Right atrium auricular region (tissue), 2 donors: ENCODE results near the gene SORBS1. TPM values are rescaled to one million over a fixed set of nuclear protein-coding genes. Genes with fewer than 3 reads are reported as not detected.

Experiments
- DNase-seq: peaks from one replicate; pipeline ENCODE4 v3.0.0-alpha.2; 2019; ENCODE audit warnings: low spot score
- H3K27ac ChIP-seq, 2 donors: fragments of 200-600 bp; sonication (generic); 1 replicate in 1 of 2; 2 replicates in 1 of 2; pipeline ENCODE4 v1.5.1; 2016 to 2019
- H3K27me3 ChIP-seq, 2 donors: fragments of 200-600 bp; sonication (generic); one replicate each; pipeline versions ENCODE4 v1.5.1 to v1.6.0; 2017 to 2019
- H3K36me3 ChIP-seq: fragments of 200-600 bp; sonication (generic); one replicate; pipeline ENCODE4 v1.5.1; 2016
- H3K4me1 ChIP-seq, 2 donors: fragments of 200-600 bp; sonication (generic); one replicate each; pipeline versions ENCODE4 v1.5.1 to v1.6.0; 2017 to 2019
- H3K4me3 ChIP-seq, 2 donors: fragments of 200-600 bp; sonication (generic); 1 replicate in 1 of 2; 2 replicates in 1 of 2; pipeline ENCODE4 v1.5.1; 2017 to 2019; ENCODE audit warnings: mild to moderate bottlenecking in 1 of 2, moderate library complexity in 1 of 2
- H3K9me3 ChIP-seq, 2 donors: fragments of 200-600 bp; sonication (generic); one replicate each; pipeline ENCODE4 v1.5.1; 2019
- total RNA-seq, 2 donors: library from RNA; depleted of rRNA; stranded (reverse); fragments of >200 nt; gene quantifications; one replicate each; pipeline ENCODE4 v1.1.0, GENCODE V29; 2016
- TF ChIP-seq, protein P1 (sequence below), 2 donors: fragments of 200-600 bp; sonication (generic); IDR thresholded peaks; one replicate each; pipeline ENCODE4 v1.5.1; 2019; ENCODE audit warnings: antibody characterized with exemption in 2 of 2

The SORBS1 gene
- total RNA-seq, 2 donors from 2014 or later, result 742 to 815 TPM

DNA sequence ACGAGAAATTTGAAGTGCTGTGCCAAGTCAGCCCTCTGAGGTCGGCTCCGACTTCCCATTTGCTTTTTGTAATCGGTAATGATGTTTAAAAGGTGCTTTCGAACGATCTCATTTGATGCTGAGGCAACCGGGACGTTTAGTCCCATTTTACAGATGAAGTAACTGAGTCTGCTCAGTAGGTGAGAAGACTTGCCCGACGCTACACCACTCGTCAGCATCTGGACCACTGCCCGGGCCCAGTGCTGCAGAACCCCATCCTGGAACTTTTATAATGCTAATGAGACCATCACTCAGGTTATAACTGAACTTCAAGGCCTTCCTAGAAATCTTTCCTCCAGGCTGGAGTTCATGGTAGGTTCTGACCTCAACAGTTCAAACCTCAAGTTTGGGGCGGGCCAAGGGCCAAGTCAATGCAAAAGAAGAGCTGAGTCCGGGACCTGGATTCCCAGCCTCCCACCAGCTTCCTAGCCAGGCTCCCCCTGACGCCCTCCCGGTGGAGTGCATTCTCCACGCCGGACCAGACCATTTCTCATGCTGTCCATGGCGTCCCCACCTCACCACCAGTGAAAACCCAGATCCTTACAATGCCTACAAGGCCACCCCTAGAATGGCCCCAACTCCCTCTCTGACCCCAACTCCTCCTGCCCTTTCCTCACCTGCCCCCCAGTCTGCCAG is 269.7 kb downstream of the SORBS1 start:
- Histone ChIP-seq H3K4me1 (peaks cover 0 to 51% of the 10 kb centered on the region in 2 donors), H3K27me3 (no peaks in the 10 kb centered on the region), H3K27ac (peak overlapping the region; percentile 94 to 95), H3K9me3 (no peaks in the 10 kb centered on the region), H3K4me3 (peak overlapping the region; percentile 88 to 97), H3K36me3 (no peaks in the 10 kb centered on the region)
- DNase-seq, result no peak
- TF ChIP-seq, protein P1, sequence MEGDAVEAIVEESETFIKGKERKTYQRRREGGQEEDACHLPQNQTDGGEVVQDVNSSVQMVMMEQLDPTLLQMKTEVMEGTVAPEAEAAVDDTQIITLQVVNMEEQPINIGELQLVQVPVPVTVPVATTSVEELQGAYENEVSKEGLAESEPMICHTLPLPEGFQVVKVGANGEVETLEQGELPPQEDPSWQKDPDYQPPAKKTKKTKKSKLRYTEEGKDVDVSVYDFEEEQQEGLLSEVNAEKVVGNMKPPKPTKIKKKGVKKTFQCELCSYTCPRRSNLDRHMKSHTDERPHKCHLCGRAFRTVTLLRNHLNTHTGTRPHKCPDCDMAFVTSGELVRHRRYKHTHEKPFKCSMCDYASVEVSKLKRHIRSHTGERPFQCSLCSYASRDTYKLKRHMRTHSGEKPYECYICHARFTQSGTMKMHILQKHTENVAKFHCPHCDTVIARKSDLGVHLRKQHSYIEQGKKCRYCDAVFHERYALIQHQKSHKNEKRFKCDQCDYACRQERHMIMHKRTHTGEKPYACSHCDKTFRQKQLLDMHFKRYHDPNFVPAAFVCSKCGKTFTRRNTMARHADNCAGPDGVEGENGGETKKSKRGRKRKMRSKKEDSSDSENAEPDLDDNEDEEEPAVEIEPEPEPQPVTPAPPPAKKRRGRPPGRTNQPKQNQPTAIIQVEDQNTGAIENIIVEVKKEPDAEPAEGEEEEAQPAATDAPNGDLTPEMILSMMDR (IDR thresholded peaks at IDR 0.05), result no peak

DNA sequence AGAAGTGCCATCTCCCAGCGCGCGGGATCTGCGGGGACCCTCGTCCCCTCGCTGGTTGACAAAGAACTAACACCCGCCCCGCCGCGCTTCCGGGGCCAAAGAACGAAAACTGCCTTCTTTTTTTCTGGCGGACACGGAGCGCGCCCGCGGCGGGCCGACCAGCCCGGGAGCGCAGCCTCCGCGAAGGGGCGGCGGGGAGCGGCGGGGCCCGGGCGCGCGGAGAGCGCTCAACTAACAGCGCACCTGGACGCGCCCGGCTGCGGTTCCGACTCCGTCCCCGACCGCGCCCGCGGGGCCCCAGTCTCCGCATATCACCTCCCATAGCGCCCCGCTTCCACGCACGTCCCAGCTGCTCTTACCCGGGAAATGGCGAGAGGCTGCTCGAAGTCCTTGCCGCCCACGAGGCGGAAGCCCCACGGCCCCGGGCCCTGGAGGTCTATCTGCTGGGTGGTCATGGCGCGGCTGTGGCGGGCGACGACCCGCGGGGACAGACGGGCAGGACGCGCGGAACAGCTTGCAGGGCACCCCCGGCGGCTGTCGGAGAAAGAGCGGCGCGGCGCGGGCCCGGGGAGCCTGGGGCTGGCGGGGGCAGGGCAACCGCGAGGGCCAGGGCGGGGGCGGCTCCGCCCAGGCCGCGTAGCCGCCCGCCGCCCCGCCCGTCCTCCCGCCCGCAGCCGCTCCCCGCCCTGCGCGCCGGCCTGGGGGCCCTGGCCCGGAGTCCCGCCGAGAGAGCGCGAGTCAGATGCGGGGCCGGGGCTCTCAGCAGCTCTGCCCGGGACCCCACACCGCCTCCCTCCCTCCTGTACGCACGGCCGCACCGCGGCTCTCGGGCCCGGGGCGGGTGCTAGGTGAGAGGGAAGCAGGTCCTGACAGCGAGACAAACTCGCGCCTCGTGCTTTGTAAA is 270.5 kb downstream of the SORBS1 start, which contains the start of gene PDLIM1:
Gene PDLIM1 (minus strand): TSS at position 543 of the 904 bp plus-strand sequence. CDS start 88 bp downstream, at position 455.
- no peaks in the 10 kb centered on the region for H3K9me3 ChIP-seq
- peaks cover 0 to 57% of the 10 kb centered on the region in 2 donors for H3K4me1 ChIP-seq
- DNase-seq, result peak; percentile 72
- no peaks in the 10 kb centered on the region for H3K27me3 ChIP-seq
- TF ChIP-seq, protein P1 (IDR thresholded peaks at IDR 0.05), result peak in 1 of 2 donors; percentile 28
- H3K36me3 ChIP-seq, result no peaks in the 10 kb centered on the region
- peak within 1 kb of the TSS; percentile 88 to 97 for H3K4me3 ChIP-seq
- peak within 1 kb of the TSS; percentile 94 to 95 for H3K27ac ChIP-seq

DNA sequence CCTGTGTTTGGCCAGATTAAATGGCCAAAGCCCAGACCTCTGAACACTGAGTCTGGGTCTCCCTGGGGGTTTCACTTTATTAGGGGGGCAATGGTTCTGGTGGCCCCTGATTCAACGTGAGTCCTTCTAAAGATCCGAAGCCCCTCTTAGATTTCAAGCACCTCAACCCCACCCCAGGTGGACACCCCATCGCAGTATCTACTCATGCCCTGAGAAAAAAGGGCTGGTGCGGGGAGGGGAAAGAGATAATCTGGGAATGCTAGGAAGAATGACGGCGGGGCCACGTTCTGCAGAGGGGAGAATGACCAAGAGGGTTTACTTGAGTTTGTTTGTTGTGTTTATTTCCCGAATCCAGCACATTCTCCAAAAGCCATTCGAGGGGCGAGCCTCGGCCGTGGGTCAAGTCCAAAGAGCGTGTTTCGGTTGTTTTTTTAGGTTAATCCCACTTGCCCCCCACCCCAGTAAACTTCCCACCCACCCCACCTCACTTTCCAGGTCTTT is 271.2 kb downstream of the SORBS1 start:
- H3K4me3 ChIP-seq, result peak overlapping the region; percentile 88 to 97
- no peaks in the 10 kb centered on the region for H3K36me3 ChIP-seq
- no peak for DNase-seq
- no peaks in the 10 kb centered on the region for H3K9me3 ChIP-seq
- TF ChIP-seq, protein P1 (IDR thresholded peaks at IDR 0.05), result no peak
- peak overlapping the region; percentile 94 to 95 for H3K27ac ChIP-seq
- H3K4me1 ChIP-seq, result peaks cover 0 to 57% of the 10 kb centered on the region in 2 donors
- H3K27me3 ChIP-seq, result no peaks in the 10 kb centered on the region

DNA sequence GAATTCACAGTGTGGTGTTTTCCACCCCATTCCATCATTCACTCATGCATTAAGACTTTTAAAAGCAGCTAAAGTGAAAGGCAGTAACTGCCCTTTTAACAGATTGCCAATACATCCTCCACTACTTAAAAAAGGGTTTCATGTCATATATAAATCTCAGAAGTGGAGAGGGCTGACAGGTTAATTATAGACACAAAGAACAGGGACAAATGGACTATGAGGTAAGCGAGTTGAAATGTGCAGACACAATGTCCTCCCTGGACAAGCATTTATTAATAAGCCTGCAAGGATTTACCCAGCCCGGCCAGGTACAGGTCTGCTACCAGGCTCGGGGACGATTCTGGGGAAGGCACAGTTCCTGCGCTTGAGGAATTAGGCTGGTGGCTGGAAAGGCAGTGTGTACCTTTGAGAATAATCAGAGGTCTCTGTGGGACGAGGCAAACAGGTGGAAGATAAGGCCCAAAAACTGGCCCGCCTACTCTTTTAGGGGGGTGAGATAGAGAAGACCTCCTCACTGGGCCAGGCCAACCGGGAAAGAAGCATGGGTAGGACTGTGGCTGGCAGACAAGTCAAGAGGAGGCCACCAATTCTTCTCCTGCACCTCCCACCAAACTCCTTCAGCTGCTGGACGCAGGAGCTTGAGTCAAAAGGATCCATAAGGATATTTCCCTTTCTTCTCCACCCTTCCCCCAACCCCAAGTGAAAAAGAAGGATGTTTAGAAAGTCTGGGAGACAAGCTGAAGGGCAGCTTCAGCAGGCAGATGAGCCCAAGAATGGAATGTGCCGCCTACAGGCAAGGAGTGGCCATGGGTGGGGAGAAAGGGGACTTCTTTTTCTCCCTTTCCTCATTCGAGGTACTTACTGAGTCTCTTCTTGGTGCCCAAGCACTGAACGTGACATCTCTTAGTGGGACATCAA is 271.9 kb downstream of the SORBS1 start:
- Histone ChIP-seq H3K27ac (peak overlapping the region; percentile 94 to 95), H3K9me3 (no peaks in the 10 kb centered on the region), H3K36me3 (no peaks in the 10 kb centered on the region), H3K4me1 (peaks cover 0 to 60% of the 10 kb centered on the region in 2 donors), H3K4me3 (peak overlapping the region; percentile 88 to 97), H3K27me3 (no peaks in the 10 kb centered on the region)
- TF ChIP-seq, protein P1 (IDR thresholded peaks at IDR 0.05), result peak in 1 of 2 donors; percentile 47
- DNase-seq, result no peak

DNA sequence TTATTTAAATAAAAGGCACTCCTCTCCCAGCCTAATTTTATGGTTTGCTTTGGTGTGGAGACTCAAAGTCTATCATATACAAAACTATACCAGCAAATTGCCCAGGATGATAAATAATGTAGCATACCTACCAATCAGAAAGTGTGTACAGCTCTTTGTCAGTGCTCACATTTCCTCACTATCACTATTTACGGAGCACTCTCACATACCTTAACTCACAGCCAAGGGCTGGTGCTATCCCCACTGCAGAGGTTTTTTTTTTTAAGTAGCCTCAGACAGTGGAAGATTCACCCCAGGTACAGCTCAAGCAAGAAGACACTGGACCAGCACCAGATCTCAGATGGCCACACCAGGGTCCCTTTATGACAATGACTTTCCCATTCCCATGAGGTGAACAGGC is 272.9 kb downstream of the SORBS1 start:
- H3K4me1 ChIP-seq, result peaks cover 0 to 62% of the 10 kb centered on the region in 2 donors

More for the DNA sequence above, 272.9 kb downstream of the SORBS1 start:
- TF ChIP-seq, protein P1 (IDR thresholded peaks at IDR 0.05), result no peak
- H3K27me3 ChIP-seq, result no peaks in the 10 kb centered on the region
- no peaks in the 10 kb centered on the region for H3K9me3 ChIP-seq
- peak overlapping the region; percentile 94 to 95 for H3K27ac ChIP-seq
- H3K36me3 ChIP-seq, result no peaks in the 10 kb centered on the region
- no peak for DNase-seq
- H3K4me3 ChIP-seq, result peak overlapping the region; percentile 88 to 97
